Neural cell (in vitro differentiated cells): ENCODE measurements around the gene NT5C. TPM values are rescaled to one million over a fixed set of nuclear protein-coding genes. Genes with fewer than 3 reads are reported as not detected.

Experiments used
- H2AFZ ChIP-seq: fragments of 200-600, 300-800 bp; sonication (generic), shearing (Covaris generic); 2 replicates; pipeline ENCODE4 v1.6.0; 2014; ENCODE audit warnings: low read depth, mild to moderate bottlenecking, antibody characterized with exemption, low read length, moderate library complexity
- H3F3A ChIP-seq: fragments of 200-600 bp; shearing (Covaris generic); 2 replicates; pipeline ENCODE4 v1.6.1; 2016; ENCODE audit warnings: mild to moderate bottlenecking, moderate library complexity, mixed read lengths, antibody characterized with exemption, low read length; ENCODE audit not compliant: insufficient read depth, poor library complexity, severe bottlenecking
- H3K27ac ChIP-seq: fragments of 200-600, 300-800 bp; sonication (generic), shearing (Covaris generic); 2 replicates; pipeline ENCODE4 v1.5.1; 2014; ENCODE audit warnings: mild to moderate bottlenecking, low read length, moderate library complexity
- H3K27me3 ChIP-seq: fragments of 300-800, 200-600 bp; sonication (generic), shearing (Covaris generic); 2 replicates; pipeline ENCODE4 v1.6.0; 2014; ENCODE audit warnings: mild to moderate bottlenecking, low read depth, low read length, moderate library complexity; ENCODE audit not compliant: insufficient read depth
- H3K36me3 ChIP-seq: fragments of 300-800, 200-600 bp; sonication (generic), shearing (Covaris generic); 2 replicates; pipeline ENCODE4 v1.5.1; 2014; ENCODE audit warnings: mild to moderate bottlenecking, antibody characterized with exemption, low read length, moderate library complexity; ENCODE audit not compliant: insufficient read depth
- H3K4me2 ChIP-seq: fragments of 300-800, 200-600 bp; sonication (generic), shearing (Covaris generic); 2 replicates; pipeline ENCODE4 v1.6.0; 2014; ENCODE audit warnings: mild to moderate bottlenecking, low read length
- H3K4me3 ChIP-seq: fragments of 300-800, 200-600 bp; sonication (generic), shearing (Covaris generic); 2 replicates; pipeline ENCODE4 v1.5.1; 2014; ENCODE audit warnings: mild to moderate bottlenecking, low read length, moderate library complexity
- H3K79me2 ChIP-seq: fragments of 200-600 bp; shearing (Covaris generic); replicated peaks from 2 replicates; pipeline ENCODE4 v1.6.0; 2014; ENCODE audit warnings: mild to moderate bottlenecking, low read length, moderate library complexity; ENCODE audit not compliant: insufficient read depth
- H3K9ac ChIP-seq: fragments of 300-800, 200-600 bp; sonication (generic), shearing (Covaris generic); 2 replicates; pipeline ENCODE4 v1.6.1; 2016; ENCODE audit warnings: mild to moderate bottlenecking, low read length, mixed read lengths
- H3K9me2 ChIP-seq: fragments of 200-600 bp; shearing (Covaris generic); 2 replicates; pipeline ENCODE4 v1.6.1; 2016; ENCODE audit warnings: mild to moderate bottlenecking, low read length, mixed read lengths; ENCODE audit not compliant: insufficient read depth
- H3K9me3 ChIP-seq: fragments of 200-600, 300-800 bp; sonication (generic), shearing (Covaris generic); 2 replicates; pipeline ENCODE4 v1.6.1; 2016; ENCODE audit warnings: mild to moderate bottlenecking, mixed run types, low read length, moderate library complexity, mixed read lengths
- H4K20me1 ChIP-seq: fragments of 200-600 bp; shearing (Covaris generic); 2 replicates; pipeline ENCODE4 v1.6.1; 2016; ENCODE audit warnings: mild to moderate bottlenecking, mixed run types; ENCODE audit not compliant: insufficient read depth
- CTCF ChIP-seq: fragments of 450-650 bp; IDR thresholded peaks from 2 replicates; pipeline ENCODE4 v1.5.1; 2014; ENCODE audit warnings: antibody characterized with exemption, mild to moderate bottlenecking, moderate library complexity; ENCODE audit not compliant: poor library complexity, severe bottlenecking
- EP300 ChIP-seq: fragments of 450-650 bp; conservative IDR thresholded peaks from 2 replicates; pipeline ENCODE4 v1.6.1; 2014; ENCODE audit warnings: antibody characterized with exemption, mild to moderate bottlenecking, moderate library complexity; ENCODE audit not compliant: poor library complexity, severe bottlenecking
- EZH2 ChIP-seq: fragments of 200-600, 300-800 bp; shearing (Covaris generic), sonication (generic); IDR thresholded peaks from 2 replicates; pipeline ENCODE4 v1.6.1; 2014; ENCODE audit warnings: antibody characterized with exemption, low read length, borderline replicate concordance, mild to moderate bottlenecking; ENCODE audit not compliant: insufficient read depth, poor library complexity, severe bottlenecking
- MXI1 ChIP-seq: fragments of 450-650 bp; conservative IDR thresholded peaks from 2 replicates; pipeline ENCODE4 v1.6.1; 2014; ENCODE audit warnings: antibody characterized with exemption, mild to moderate bottlenecking; ENCODE audit not compliant: poor library complexity, severe bottlenecking
- POLR2AphosphoS5 ChIP-seq: IDR thresholded peaks from 2 replicates; pipeline ENCODE4 v1.6.1; 2012
- RAD21 ChIP-seq: fragments of 450-650 bp; conservative IDR thresholded peaks from 2 replicates; pipeline ENCODE4 v1.6.1; 2014; ENCODE audit warnings: antibody characterized with exemption, mild to moderate bottlenecking, moderate library complexity
- REST ChIP-seq: IDR thresholded peaks from 2 replicates; pipeline ENCODE4 v1.6.1; 2012; ENCODE audit warnings: borderline replicate concordance
- SMC3 ChIP-seq: fragments of 450-650 bp; conservative IDR thresholded peaks from 2 replicates; pipeline ENCODE4 v1.6.1; 2014; ENCODE audit warnings: antibody characterized with exemption, mild to moderate bottlenecking, moderate library complexity; ENCODE audit not compliant: poor library complexity
- TAF1 ChIP-seq: IDR thresholded peaks from 2 replicates; pipeline ENCODE4 v1.6.1; 2012; ENCODE audit warnings: low read depth
- polyA plus RNA-seq: library from polyadenylated mRNA; depleted of rRNA; stranded (reverse); fragments of >200 nt; gene quantifications from 2 replicates; pipeline ENCODE4 v1.2.3, GENCODE V29; 2014

Gene NT5C
- polyA plus RNA-seq, 1 donor from 2014 or later = 58.7 TPM

DNA sequence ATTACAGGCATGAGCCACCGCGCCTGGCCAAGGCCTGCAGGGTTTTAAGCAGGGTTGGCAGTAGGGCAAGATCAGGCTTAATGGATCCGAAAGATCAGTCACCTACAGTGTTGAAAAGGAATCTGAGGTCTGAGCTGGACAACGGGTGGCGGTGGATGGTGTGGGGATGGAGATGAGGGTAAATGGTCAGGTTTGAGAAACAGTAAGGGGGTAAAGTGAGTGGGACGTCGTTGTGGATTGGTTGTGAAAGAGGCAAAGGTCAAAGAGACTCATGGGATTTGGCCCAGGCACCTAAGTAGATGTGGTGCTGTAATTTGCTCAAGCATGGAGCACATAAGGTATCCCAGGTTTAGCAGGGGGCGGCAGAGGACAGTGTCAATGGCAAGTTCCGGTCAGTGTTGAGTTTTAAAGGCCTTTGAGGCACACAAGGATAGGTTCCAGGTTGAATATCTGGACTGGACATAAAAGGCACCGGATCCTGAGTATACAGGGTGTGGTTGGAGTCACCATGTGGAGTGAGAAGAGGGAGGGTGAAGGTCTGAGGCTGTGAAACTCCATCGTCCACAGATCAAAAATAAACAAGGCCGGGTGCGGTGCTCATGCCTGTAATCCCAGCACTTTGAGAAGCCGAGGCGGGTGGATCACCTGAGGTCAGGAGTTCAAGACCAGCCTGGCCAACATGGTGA is 44.9 kb downstream of the NT5C start:
- H2AFZ ChIP-seq = no peak overlapping the region
- H3K27me3 ChIP-seq = peaks cover 14% of the 10 kb centered on the region
- H3K9ac ChIP-seq = no peak overlapping the region
- no peaks in the 10 kb centered on the region for H3K9me3 ChIP-seq
- H3K27ac ChIP-seq = no peak overlapping the region
- H3K9me2 ChIP-seq = no peaks in the 10 kb centered on the region
- H4K20me1 ChIP-seq = no peaks in the 10 kb centered on the region
- TF ChIP-seq EZH2 (no peak), POLR2AphosphoS5 (no peak), REST (no peak), TAF1 (no peak), EP300 (no peak), MXI1 (no peak), CTCF (no peak), RAD21 (no peak), SMC3 (no peak)
- H3K4me3 ChIP-seq = no peak overlapping the region
- H3K36me3 ChIP-seq = no peaks in the 10 kb centered on the region
- H3K4me2 ChIP-seq = no peak overlapping the region
- H3F3A ChIP-seq = no peaks in the 10 kb centered on the region
- H3K79me2 ChIP-seq = no peaks in the 10 kb centered on the region

DNA sequence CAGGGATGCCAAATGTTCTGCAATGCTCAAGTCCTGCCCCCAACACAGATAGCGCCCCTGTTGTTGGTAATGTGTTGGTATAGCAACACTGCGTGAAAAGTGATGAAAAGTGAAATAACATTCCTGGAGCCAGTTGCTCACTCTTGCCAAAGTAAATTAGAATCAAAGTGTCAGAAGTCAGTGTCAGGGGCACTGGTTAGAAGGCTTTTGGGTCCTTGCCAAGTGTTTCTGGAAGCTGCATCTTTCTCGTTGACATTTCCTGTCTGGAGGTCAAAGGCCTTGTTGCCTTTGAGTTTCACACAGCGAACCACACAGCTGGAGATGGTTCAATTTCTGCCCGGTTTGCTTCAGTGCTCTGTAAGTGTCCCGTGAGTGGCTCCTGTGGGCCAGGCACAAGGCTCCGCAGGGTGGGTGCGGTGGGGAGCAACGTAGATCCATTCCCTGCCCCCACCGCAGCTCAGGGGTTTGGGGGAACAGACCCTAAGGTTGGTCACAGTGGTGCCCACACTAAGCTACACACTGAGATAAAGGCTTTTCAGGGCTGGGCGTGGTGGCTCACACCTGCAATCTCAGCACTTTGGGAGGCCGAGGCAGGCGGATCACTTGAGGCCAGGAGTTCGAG is 47.4 kb downstream of the NT5C start:
- H3K9me2 ChIP-seq = no peaks in the 10 kb centered on the region
- peaks cover 14% of the 10 kb centered on the region for H3K27me3 ChIP-seq
- no peak overlapping the region for H3K27ac ChIP-seq
- no peak overlapping the region for H3K4me3 ChIP-seq
- H3F3A ChIP-seq = no peaks in the 10 kb centered on the region
- H3K36me3 ChIP-seq = no peaks in the 10 kb centered on the region
- no peaks in the 10 kb centered on the region for H3K79me2 ChIP-seq
- H3K4me2 ChIP-seq = no peak overlapping the region
- no peaks in the 10 kb centered on the region for H4K20me1 ChIP-seq
- no peak for TF ChIP-seq REST
- TF ChIP-seq SMC3 = no peak
- TF ChIP-seq EZH2 = no peak
- no peak for TF ChIP-seq POLR2AphosphoS5
- TF ChIP-seq EP300 = no peak
- TF ChIP-seq RAD21 = no peak
- TF ChIP-seq TAF1 = no peak
- TF ChIP-seq MXI1 = no peak
- no peak for TF ChIP-seq CTCF
- no peaks in the 10 kb centered on the region for H3K9me3 ChIP-seq
- H3K9ac ChIP-seq = no peak overlapping the region
- H2AFZ ChIP-seq = no peak overlapping the region
